ENCODE data around the gene KLF11.

KLF11 gene

DNA sequence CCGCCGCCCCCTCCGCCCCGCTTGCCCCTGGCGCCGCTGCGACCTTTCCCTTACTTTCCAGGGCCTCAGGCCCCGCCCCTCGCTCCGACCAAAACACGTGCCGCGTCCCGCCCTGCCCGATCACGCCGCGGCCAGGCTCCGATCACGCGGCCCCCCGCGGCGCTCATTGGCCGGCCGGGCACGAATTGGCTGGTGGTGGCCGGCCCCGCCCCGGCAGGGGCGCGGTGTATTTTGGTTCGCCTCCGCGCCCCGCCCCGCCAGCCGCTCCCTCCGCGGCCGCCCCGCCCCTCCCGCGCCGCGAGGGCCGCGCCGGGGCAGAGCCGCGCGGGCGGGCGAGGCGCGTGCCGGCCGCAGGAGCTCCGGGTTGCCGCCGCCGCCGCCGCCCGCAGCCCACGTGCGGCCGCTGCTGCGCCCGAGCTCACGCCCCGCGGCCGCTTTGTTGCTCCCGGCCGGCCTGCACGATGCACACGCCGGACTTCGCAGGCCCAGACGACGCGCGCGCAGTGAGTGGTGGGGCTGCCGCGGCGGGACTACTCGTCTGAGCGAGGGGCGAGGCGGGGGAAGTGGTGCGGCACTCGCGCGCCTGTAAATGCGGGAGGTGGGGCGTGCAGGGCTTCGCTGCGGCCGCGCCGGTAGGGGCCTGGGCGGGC, at the start of gene KLF11:
TSS of gene KLF11 (plus strand) at position 295 of the 650 bp plus-strand sequence. CDS start at position 462, 167 bp downstream.
- DNase-seq (ENCODE audit: low read depth, low spot score), result no peak

DNA sequence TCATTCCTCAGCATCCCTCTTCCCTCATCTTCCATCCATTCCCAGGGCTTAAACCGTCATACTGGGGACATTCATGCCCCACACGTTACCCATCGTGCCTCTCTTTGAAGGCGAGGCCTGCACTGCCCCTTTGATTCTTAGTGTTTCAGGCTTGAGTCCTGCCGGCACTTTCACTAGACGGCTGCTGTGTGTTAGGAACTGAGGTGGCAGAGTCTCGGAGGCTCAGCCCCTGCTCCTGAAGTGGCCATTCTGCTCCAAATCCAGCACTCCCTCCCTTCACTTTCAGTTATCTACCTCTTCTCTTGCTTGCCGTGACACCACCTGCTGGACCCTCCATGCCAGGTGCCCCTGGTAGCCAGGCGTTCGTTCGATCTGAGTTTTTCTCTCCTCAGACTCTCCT, 48.9 kb upstream of the KLF11 start:
- no peak for DNase-seq (ENCODE audit: low read depth, low spot score)

DNA sequence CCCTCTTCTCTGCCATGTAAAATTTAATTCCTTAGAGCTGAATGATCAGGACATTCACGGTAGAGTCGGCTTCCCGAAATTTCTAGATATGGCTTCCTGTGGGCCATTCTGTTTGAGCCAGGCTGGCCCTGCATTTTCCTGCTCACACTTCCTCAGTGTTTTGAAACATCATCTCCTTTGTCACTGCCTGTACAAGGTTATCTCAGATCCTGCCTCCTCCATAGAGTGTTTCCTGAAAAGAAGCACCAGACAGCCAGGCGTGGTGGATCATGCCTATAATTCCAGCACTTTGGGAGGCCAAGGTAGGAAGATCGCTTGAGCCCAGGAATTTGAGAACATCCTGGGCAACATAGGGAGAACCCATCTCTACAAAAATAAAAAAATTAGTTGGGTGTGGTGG, 48.3 kb upstream of the KLF11 start:
- DNase-seq (ENCODE audit: low read depth, low spot score), result no peak

DNA sequence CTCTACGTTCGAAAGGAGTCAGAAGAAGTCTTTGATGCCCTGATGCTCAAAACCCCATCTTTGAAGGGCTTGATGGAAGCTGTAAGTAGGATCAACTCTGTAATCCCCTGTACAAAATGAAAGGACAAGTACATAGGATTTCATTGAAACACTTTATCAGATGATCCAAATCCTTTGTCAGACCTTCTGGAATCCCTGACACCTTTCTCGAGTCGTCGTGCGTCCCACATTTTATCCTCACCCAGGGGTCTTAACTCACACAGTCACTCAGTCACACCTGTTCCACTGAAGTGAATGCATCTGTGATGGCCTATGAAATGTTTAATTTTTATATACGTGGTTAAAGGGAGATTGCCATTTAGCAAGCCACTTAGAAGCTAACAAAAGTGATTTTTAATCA, 47.0 kb upstream of the KLF11 start:
- no peak for DNase-seq (ENCODE audit: low read depth, low spot score)

DNA sequence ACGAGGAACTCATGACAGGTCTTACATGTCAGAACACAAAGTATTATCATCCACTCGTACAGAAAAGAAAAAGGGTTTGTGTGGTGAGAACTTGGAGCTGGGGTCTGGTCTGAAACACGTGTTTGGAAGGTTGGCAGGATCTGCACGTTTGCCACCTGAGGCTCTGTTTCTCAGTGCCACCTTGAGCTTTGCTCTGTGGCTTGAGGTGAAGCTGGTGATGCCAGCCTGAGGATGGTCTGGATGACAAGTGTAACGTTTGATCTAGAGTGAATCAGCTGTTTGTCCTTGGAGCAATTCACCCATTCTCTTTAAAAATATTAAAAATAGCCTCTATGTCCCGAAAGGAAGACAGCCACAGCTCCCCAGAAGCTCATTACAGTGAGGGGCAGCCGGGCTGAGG, 45.4 kb upstream of the KLF11 start:
- no peak for DNase-seq (ENCODE audit: low read depth, low spot score)

DNA sequence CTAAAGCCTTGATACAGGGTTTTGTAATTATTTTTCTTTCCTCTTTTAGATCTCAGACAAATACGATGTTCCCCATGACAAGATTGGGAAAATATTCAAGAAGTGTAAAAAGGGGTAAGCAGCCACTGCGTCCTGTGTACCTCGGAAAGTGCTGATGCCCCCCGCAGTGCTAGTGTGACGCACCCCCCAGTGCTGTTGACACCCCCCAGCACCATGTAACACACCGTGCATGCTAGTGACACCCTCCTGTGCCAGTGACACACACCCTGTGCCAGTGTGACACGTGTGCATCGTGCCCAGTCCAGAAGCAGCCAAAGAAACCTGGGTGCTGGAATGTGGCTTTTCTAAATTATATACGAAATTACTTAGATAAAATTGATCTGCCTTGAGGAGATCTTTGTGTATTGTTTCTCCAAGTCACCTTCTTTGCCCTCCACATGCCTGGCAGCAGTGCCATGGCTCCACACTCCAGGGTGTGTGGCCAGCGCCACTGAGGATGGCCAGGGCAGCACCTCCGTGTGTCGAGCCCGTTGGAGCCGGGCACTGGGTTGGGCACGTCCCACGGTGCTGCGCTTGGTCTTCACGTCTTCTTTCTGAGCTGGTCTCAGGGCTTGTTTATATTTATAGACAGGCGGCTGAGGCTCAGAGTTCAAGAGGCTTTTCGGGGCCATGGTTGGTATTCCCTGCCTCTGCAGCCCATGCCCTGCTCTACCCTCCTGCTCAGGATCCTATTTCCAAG, 44.3 kb upstream of the KLF11 start:
- no peak for DNase-seq (ENCODE audit: low read depth, low spot score)

DNA sequence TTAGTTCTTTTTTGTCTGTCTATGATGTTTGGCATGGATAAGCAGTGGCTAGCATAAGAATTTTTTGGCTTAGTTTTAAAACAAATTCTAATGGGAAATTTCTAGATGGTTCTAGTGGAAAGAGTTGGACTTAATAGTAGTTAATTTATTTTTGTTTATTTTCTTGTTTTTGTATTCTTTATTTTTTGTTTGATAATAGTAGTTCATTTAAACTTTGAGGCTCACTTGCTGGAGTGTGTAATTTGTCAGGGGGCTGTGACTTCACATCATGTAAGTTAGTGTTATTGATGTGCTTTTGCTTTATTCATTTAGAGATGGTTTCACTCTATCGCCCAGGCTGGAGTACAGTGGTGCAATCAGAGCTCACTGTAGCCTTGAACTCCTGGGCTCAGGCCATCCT, 43.7 kb upstream of the KLF11 start:
- no peak for DNase-seq (ENCODE audit: low read depth, low spot score)

DNA sequence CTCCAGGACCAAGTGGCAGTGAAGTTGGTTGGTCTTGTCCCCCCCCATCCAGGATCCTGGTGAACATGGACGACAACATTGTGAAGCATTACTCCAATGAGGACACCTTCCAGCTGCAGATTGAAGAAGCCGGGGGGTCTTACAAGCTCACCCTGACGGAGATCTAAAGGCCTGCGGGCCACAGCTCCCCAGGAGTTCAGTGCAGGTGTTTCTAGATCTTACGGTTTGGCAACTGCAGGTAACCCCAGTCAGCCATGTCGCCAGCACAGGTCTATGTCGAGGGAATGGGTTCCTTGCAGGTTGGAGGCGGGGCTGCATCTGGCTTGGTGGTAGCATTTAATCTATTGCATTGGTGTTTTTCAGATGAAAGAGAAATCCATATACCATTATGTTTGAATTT, 42.8 kb upstream of the KLF11 start:
- DNase-seq (ENCODE audit: low read depth, low spot score), result no peak

DNA sequence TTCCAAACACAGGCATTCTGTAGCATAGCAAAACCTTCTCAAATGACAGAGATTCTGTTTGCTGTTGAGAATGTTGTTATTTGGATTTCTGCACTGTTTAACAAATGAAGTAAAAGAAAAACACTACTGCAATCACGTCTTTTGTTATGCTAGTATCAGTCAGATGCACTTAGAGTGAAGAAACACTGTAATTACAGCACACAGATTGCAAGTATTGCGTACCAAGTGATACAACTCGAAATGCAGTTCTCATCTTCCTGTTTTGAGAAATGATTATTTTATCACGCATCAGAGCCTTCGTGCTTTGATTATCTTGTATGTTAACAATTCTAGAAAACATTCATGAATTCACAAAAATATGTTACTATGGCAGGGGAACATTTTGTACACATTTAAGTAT, 41.8 kb upstream of the KLF11 start:
- DNase-seq (ENCODE audit: low read depth, low spot score), result no peak

DNA sequence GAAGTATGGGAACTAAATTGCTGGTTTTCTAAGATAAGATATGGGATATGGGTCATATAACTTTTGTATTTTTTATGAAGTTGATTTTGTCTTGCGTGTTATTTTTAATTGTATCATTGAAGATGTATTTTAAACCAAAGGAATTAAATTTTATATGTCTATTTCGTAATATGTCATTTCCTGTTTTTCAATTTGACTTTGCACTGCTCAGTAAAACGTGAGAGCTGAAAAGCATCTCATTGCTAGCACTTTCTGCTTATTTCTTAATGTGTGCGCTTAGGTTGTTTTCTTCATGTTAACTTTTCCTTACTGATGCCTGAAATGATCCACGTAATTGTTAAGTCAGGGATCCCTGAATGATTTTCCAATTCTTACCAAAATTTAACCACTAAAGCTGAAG, 41.2 kb upstream of the KLF11 start:
- DNase-seq (ENCODE audit: low read depth, low spot score), result no peak

DNA sequence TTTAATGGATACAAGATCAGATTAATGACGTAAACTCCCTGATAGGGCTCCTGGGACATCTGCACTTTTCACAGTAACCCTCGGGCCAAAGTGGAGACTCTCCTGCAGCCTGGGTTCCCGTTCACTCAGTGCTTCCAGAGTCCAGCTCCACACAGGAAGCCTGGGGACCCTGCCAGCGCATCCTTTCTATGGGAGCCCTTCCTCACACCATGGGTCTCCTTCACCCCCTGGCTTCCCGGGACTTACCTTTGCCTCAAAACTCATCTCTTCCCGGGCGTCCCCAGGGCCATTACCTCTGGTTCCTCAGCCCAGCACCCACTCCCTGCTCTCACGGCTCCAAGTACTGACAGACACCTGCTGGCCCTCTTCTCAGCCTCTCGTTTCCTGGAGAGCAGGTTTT, 40.7 kb upstream of the KLF11 start:
- DNase-seq (ENCODE audit: low read depth, low spot score), result no peak

DNA sequence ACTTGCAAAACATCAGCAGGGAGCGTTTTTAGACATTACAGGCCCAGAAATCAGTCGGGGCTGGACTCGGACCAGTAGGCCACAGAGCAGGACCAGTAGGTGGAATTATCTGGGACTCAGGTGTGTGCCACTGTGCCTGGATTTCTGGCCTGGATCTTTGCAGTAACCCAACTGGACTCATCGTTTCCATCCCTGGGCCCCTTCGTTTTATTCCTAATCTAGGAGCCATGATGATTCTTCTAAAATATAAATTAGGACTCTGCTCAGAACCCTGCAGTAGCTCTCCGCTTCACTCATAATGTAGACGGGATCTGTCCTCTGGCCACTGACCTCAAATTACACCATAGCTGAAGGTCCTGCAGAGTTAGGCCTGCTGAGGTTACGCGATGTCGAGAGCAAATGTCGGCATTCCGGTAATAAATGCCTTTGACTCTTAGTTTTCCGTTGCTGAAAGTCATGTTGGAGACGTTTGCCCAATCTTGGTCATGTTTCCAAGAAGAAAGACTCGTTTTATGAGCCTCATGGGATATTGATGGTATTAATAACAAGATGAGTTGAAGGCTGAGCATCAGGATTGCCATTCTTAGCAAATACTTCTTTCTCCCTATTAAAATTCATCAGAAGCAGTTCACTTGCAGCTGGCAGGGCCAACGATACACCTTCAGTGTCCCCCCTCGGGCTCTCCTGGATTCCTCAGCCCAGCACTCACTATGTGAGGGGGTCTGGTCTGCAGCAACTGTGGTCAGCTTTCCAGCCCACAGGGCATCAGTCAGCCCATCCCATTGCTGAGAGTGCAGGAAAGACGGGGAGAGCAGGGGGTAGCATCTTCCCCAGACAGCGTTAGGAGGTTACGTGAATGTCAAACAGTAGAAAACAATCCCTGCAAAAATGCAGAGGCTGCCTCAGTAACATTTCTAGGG, 39.9 kb upstream of the KLF11 start:
- DNase-seq (ENCODE audit: low read depth, low spot score), result no peak

DNA sequence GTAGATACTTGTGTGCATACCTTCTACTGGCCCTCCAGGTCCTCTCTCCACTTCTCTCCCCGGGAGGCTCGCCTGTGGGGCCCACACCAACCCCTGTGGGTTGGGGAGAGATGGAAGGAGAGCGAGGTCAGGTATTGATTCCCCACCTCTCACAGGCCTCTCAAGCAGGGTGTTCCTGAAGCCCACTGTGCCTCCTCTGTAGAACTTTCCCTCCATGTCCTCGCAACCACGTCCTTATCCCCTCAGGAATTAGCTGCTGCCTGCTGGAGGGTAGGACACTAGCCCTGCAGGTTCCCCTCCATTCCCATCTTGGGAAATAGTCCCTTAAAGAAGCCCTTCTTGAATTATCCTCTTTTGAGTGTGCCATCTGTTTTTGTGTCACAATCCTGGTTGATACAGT, 38.9 kb upstream of the KLF11 start:
- no peak for DNase-seq (ENCODE audit: low read depth, low spot score)

DNA sequence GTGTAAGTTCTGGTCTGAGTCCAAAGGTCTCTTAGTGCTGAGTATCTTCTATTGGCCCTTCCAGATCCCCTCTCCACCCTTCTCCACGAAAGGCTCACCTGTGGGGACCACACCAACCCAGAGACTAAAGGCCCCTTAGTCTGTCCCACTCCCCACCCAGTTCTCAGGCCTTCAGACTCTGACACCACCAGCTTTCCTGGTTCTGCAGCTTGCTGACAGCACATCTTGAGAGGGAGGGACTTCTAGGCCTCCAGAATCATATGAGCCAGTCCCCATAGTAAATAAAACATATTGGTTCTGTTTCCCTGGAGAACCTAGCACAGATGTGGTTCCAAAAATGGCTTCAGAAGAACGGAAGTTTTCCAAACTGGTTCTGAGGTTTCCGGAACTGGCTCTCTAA, 38.5 kb upstream of the KLF11 start:
- DNase-seq (ENCODE audit: low read depth, low spot score), result no peak

DNA sequence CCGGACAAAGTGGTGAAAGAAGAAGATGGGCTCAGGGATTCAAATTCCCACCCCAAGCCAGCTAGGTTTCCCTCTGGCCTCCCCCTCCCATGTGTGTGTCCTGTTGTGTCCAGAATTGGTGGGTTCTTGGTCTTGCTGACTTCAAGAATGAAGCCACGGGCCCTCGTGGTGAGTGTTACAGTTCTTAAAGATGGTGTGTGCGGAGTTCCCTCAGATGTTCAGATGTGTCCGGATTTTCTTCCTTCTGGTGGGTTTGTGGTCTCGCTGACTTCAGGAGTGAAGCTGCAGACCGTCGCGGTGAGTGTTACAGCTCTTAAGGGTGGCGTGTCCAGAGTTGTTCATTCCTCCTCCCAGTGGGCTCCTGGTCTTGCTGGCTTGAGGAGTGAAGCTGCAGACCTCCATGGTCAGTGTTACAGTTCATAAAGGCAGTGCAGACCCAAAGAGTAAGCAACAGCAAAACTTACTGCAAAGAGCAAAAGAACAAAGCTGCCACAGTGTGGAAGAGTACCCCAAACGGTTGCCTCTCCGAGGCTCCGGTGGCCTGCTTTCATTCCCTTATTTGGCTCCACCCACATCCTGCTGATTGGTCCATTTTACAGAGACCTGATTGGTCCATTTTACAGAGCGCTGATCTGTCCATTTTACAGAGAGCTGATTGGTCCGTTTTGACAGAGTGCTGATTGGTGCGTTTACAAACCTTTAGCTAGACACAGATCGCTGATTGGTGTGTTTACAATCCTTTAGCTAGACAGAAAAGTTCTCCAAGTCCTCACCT, 37.7 kb upstream of the KLF11 start:
- no peak for DNase-seq (ENCODE audit: low read depth, low spot score)

DNA sequence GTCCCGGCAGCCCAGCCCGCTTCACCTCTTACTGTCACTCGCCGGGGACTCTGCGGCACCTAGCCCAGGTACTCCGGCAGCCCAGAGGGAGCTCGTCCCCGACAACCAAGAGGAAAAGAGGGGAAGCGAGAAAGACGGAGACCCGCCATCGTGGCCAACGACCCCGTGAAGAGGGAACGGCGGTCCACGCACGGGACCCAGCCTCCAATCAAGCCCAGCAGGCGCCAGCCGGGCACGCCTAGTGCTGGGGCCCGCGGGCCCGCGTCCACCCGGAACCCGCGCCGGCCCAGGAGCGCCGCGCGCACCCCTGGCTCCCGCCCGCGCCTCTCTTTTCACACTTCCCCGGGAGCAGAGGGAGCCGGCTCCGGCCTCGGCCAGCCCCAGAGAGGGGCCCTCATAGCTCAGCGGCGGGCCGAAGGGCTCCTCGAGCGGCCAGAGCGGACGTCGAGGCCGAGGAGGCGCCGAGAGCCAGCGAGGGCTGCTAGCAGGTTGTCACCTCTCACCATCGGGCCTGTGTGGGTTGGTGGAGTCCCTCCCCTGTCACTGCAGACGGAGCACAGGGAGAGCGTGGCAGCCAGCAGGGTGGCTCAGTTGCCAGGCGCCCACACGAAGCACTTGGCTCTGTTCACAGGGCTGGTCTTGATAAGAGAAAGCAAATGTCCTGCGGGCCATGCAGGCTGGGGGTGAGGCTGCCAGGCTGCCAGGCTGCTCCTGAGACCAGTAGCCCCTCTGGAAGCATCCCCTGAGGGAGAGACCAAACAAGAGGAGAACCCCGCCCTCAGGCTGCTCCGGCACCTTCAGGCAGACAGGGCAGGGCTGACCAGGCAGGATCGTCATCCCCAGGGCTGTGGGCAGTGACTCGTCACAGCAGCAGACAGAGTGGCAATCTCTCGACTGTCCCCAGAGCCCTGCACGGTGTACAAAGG, 36.9 kb upstream of the KLF11 start:
- DNase-seq (ENCODE audit: low read depth, low spot score), result no peak

DNA sequence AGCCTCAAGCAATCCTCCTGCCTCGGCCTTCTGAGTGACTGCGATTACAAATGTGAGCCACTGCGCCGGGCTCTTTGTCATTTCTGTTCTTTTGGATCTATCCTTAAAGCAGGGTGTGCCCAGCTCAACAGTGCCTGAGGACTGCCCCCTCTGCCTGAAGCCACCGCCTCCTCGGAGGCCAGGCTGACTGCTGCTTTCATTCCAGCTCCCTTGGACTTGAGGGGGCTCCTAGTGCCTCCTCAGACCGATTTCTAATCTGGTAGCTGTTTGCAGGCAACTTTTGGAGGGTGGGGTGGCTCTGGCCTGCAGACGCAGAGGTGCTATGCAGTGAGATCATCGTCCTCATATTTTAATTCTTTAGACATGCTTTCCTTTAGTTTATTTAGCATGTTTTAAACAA, 35.9 kb upstream of the KLF11 start:
- no peak for DNase-seq (ENCODE audit: low read depth, low spot score)

DNA sequence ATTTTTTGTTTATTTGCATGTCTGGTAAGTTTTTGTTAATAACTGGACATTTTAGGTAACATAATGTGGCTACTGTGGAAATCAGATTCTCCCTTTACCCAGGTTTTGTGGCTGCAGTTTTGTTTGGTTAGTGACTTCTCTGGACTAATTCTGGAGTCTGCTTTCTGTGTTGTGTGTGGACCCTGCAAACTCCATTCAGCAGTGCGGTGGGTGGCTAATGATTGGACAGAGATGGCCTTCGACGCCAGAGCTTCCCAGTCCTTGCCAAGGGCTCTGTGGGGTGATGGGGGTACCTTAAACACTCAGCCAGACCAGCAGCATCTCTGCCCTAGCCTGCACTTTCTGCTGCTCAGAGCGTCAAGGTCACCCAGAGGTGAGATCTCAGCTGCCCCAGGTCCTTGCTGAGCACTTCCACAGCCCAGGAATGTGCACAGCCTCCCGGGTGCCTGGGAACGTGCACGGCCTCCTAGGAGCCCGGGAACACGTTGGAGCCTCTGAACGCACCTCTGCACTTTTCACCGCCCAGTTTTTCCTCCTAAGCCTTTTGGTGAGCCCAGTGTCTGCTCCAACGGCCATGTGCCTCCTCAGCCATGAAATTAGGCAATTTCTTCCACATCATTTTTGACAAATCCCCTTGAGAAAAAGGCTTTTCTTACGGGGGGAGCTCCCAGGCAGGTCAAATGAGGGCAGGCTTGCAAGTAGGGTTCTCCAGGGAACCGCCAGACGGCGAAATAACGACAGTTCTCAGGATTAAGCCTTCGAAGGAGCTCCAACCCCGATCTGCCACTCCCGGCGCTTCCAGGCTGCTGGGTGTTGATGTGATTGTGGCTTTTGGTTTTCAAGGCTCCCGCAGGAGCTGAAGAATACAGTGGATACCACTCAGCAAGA, 35.2 kb upstream of the KLF11 start:
- DNase-seq (ENCODE audit: low read depth, low spot score), result no peak

DNA sequence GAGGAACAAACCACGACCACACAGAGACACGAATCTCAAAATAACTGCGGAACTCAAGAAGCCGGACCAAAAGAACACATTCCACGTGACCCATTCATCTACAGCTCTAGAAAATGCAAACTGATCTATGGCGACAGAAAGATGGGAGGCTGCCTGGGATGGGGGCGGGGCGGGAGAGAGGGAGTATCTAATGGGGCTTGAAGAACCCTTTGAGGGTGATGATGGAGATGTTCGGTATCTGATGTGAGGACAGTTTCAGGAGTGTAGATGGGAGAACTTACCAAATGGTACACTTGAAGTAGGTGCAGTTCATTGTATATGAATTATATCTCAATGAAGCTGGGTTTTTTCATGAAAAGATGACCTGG, 34.6 kb upstream of the KLF11 start:
- DNase-seq (ENCODE audit: low read depth, low spot score), result no peak

Measured in iPS DF 19.7 (cell line).